H1 (cell line): ENCODE results near the gene DENND1A. TPM values are rescaled to one million over a fixed set of nuclear protein-coding genes. Genes with fewer than 3 reads are reported as not detected.
A peak's percentile ranks its signal among the peaks of the same experiment; 100 is the strongest.

Experiments used
- CTCF ChIA-PET: fragments of 300-600 bp; sonication (Branson Sonifier 250); formaldehyde crosslinking; loops from one replicate; lab custom pipeline; 2021; ENCODE audit not compliant: partially characterized antibody; lab: Charles Lee
- POLR2A ChIA-PET: fragments of 300-600 bp; sonication (Branson Sonifier 250); formaldehyde crosslinking; loops from one replicate; lab custom pipeline; 2021; ENCODE audit warnings: inconsistent platforms; ENCODE audit not compliant: partially characterized antibody; lab: Charles Lee
- DNase-seq, 2 experiments: peaks; one replicate each; pipeline versions ENCODE4 v3.0.0 to v3.0.0-alpha.2; 2010 to 2022; ENCODE audit warnings: low spot score in 2 of 2, low read depth in 1 of 2, mixed read lengths in 1 of 2
- FAIRE-seq: peaks from 2 replicates; lab custom pipeline; 2011; peaks lifted over from hg19 to GRCh38; lab: Jason Lieb, UNC
- H2AFZ ChIP-seq: 2 replicates; pipeline ENCODE4 v1.8.1; 2012; ENCODE audit warnings: low read length, inconsistent platforms
- H2AK5ac ChIP-seq: 2 replicates; pipeline ENCODE4 v1.6.1; 2013; ENCODE audit warnings: low read depth, low read length
- H2BK120ac ChIP-seq: replicated peaks from 2 replicates; pipeline ENCODE3; 2013; ENCODE audit warnings: low read depth, low read length, inconsistent platforms
- H2BK12ac ChIP-seq: 2 replicates; pipeline ENCODE4 v1.6.1; 2013; ENCODE audit warnings: low read depth, low read length
- H2BK15ac ChIP-seq: 2 replicates; pipeline ENCODE4 v1.6.1; 2013; ENCODE audit warnings: low read length
- H2BK20ac ChIP-seq: 2 replicates; pipeline ENCODE4 v1.6.1; 2013; ENCODE audit warnings: low read length
- H2BK5ac ChIP-seq: 2 replicates; pipeline ENCODE4 v1.6.1; 2013; ENCODE audit warnings: low read depth, low read length
- H3K14ac ChIP-seq: 2 replicates; pipeline ENCODE4 v1.6.1; 2013; ENCODE audit warnings: inconsistent platforms; ENCODE audit not compliant: insufficient read length
- H3K18ac ChIP-seq: 2 replicates; pipeline ENCODE4 v1.6.1; 2013; ENCODE audit warnings: low read length; ENCODE audit errors: extremely low read depth
- H3K23ac ChIP-seq: 2 replicates; pipeline ENCODE4 v1.6.1; 2013; ENCODE audit warnings: inconsistent platforms; ENCODE audit not compliant: insufficient read length
- H3K23me2 ChIP-seq: 2 replicates; pipeline ENCODE4 v1.6.1; 2013; ENCODE audit warnings: low read depth, low read length
- H3K27ac ChIP-seq: 2 replicates; pipeline ENCODE4 v1.6.1; 2011; ENCODE audit warnings: low read depth, low read length, inconsistent platforms
- H3K27me3 ChIP-seq, 4 experiments: replicated peaks in 1 of 4; 1 replicate in 1 of 4; 2 replicates in 3 of 4; pipeline versions ENCODE4 v1.6.1 to v1.8.1; 2011 to 2013; ENCODE audit warnings: low read length in 3 of 4, mild to moderate bottlenecking in 3 of 4, inconsistent platforms in 2 of 4, mixed read lengths in 2 of 4, moderate library complexity in 1 of 4; ENCODE audit not compliant: control insufficient read depth in 3 of 4, insufficient read depth in 3 of 4; ENCODE audit errors: extremely low read depth in 1 of 4
- H3K36me3 ChIP-seq, 4 experiments: 2 replicates each; pipeline versions ENCODE4 v1.6.1 to v1.8.1; 2011 to 2013; ENCODE audit warnings: mild to moderate bottlenecking in 4 of 4, low read length in 3 of 4, moderate library complexity in 2 of 4, control low read depth in 1 of 4, inconsistent platforms in 1 of 4; ENCODE audit not compliant: insufficient read depth in 4 of 4, control insufficient read depth in 2 of 4
- H3K4ac ChIP-seq: replicated peaks from 2 replicates; pipeline ENCODE3; 2013; ENCODE audit warnings: low read length, low read depth, mixed read lengths, inconsistent platforms; ENCODE audit not compliant: insufficient read length
- H3K4me1 ChIP-seq, 4 experiments: replicated peaks in 1 of 4; 1 replicate in 1 of 4; 2 replicates in 3 of 4; pipeline versions ENCODE4 v1.6.1 to v1.8.1; 2011 to 2013; ENCODE audit warnings: low read length in 3 of 4, inconsistent platforms in 2 of 4, mixed read lengths in 1 of 4; ENCODE audit not compliant: insufficient read depth in 4 of 4, control insufficient read depth in 3 of 4
- H3K4me2 ChIP-seq, 2 experiments: 2 replicates each; pipeline versions ENCODE4 v1.6.1 to v1.8.1; 2011 to 2013; ENCODE audit warnings: low read depth in 2 of 2, low read length in 2 of 2, control low read depth in 1 of 2, inconsistent platforms in 1 of 2, mild to moderate bottlenecking in 1 of 2; ENCODE audit not compliant: insufficient read depth in 1 of 2
- H3K4me3 ChIP-seq, 4 experiments: fragments of 200-600, 300-600 bp in 1 of 4; sonication (generic), shearing (Covaris generic), sonication (Bioruptor Twin) in 1 of 4; 2 replicates each; pipeline versions ENCODE4 v1.5.1 to v1.8.1; 2011 to 2016; ENCODE audit warnings: low read length in 4 of 4, low read depth in 3 of 4, control low read depth in 2 of 4, inconsistent platforms in 2 of 4, mild to moderate bottlenecking in 2 of 4, mixed read lengths in 1 of 4, moderate library complexity in 1 of 4; ENCODE audit not compliant: insufficient read depth in 2 of 4; ENCODE audit errors: extremely low read depth in 1 of 4
- H3K56ac ChIP-seq: replicated peaks from 2 replicates; pipeline ENCODE3; 2013; ENCODE audit warnings: low read depth, mild to moderate bottlenecking, mixed read lengths, low read length, inconsistent platforms; ENCODE audit not compliant: insufficient read length
- H3K79me1 ChIP-seq: 2 replicates; pipeline ENCODE4 v1.6.1; 2013; ENCODE audit warnings: low read depth, low read length, control low read depth
- H3K79me2 ChIP-seq, 2 experiments: 2 replicates each; pipeline versions ENCODE4 v1.6.1 to v1.8.1; 2012 to 2013; ENCODE audit warnings: low read length in 2 of 2, mild to moderate bottlenecking in 2 of 2, inconsistent platforms in 1 of 2; ENCODE audit not compliant: insufficient read depth in 2 of 2, control insufficient read depth in 1 of 2
- H3K9ac ChIP-seq, 4 experiments: replicated peaks in 1 of 4; 1 replicate in 1 of 4; 2 replicates in 3 of 4; pipeline versions ENCODE4 v1.6.1 to v1.8.1; 2011 to 2013; ENCODE audit warnings: low read depth in 3 of 4, low read length in 3 of 4, control low read depth in 2 of 4, mild to moderate bottlenecking in 2 of 4, moderate library complexity in 2 of 4, inconsistent platforms in 1 of 4; ENCODE audit errors: extremely low read depth in 1 of 4
- H3K9me3 ChIP-seq, 2 experiments: 2 replicates each; pipeline versions ENCODE4 v1.6.1 to v1.8.1; 2012 to 2013; ENCODE audit warnings: mild to moderate bottlenecking in 2 of 2, moderate library complexity in 2 of 2, control low read depth in 1 of 2, inconsistent platforms in 1 of 2, low read depth in 1 of 2, low read length in 1 of 2, mixed read lengths in 1 of 2; ENCODE audit not compliant: insufficient read depth in 2 of 2
- H4K20me1 ChIP-seq, 2 experiments: replicated peaks in 1 of 2; 2 replicates each; pipeline versions ENCODE3 to v1.8.1; 2011 to 2013; ENCODE audit warnings: inconsistent platforms in 2 of 2, low read length in 2 of 2, mild to moderate bottlenecking in 1 of 2; ENCODE audit not compliant: insufficient read depth in 2 of 2, control insufficient read depth in 1 of 2
- H4K5ac ChIP-seq: 2 replicates; pipeline ENCODE4 v1.6.1; 2013; ENCODE audit warnings: low read length, low read depth, mixed read lengths, inconsistent platforms; ENCODE audit not compliant: insufficient read length
- H4K8ac ChIP-seq: 2 replicates; pipeline ENCODE4 v1.8.0; 2013; ENCODE audit warnings: mild to moderate bottlenecking, moderate library complexity, low read length, inconsistent platforms; ENCODE audit not compliant: insufficient read depth; ENCODE audit errors: extremely low read depth
- H4K91ac ChIP-seq: replicated peaks from 2 replicates; pipeline ENCODE3; 2013; ENCODE audit warnings: low read length, mixed read lengths, inconsistent platforms; ENCODE audit not compliant: insufficient read length
- EGR1 ChIP-seq: IDR thresholded peaks from 2 replicates; pipeline ENCODE4 v1.6.1; 2011; ENCODE audit warnings: low read depth, low read length, borderline replicate concordance
- JUND ChIP-seq: IDR thresholded peaks from 2 replicates; pipeline ENCODE4 v1.6.1; 2011; ENCODE audit warnings: mild to moderate bottlenecking, improper control_type of control experiment, low read length
- MAX ChIP-seq: IDR thresholded peaks from 2 replicates; pipeline ENCODE4 v1.6.1; 2012; ENCODE audit warnings: inconsistent platforms
- POLR2AphosphoS5 ChIP-seq: IDR thresholded peaks from 2 replicates; pipeline ENCODE4 v1.6.1; 2011; ENCODE audit warnings: low read depth, low read length
- SAP30 ChIP-seq: fragments of 300-600 bp; sonication (generic); IDR thresholded peaks from 2 replicates; pipeline ENCODE4 v1.7.1; 2012; ENCODE audit warnings: low read length, moderate library complexity, mild to moderate bottlenecking, inconsistent platforms; ENCODE audit not compliant: insufficient read depth, insufficient replicate concordance
- SIX5 ChIP-seq: IDR thresholded peaks from 2 replicates; pipeline ENCODE4 v1.6.1; 2011; ENCODE audit warnings: mild to moderate bottlenecking, low read depth, low read length
- TBP ChIP-seq: IDR thresholded peaks from 2 replicates; pipeline ENCODE4 v1.6.1; 2011; ENCODE audit warnings: low read depth, low read length, improper control_type of control experiment
- TEAD4 ChIP-seq: IDR thresholded peaks from 2 replicates; pipeline ENCODE4 v1.6.1; 2012; ENCODE audit warnings: low read depth, low read length, inconsistent platforms, mixed read lengths
- YY1 ChIP-seq: IDR thresholded peaks from 2 replicates; pipeline ENCODE4 v1.6.1; 2011; ENCODE audit warnings: low read depth, mild to moderate bottlenecking, low read length
- WGBS, 2 experiments: shearing (Covaris generic) in 1 of 2; methylation state at CpG; one replicate each; pipeline versions ENCODE4 v1.1.6 to v1.1.7; 2013 to 2015; ENCODE audit warnings: low lambda C conversion rate in 2 of 2, mixed read lengths in 2 of 2, inconsistent platforms in 1 of 2, low coverage in 1 of 2, missing lambda C conversion rate in 1 of 2; ENCODE audit not compliant: insufficient replicate concordance in 2 of 2, insufficient coverage in 1 of 2, insufficient read length in 1 of 2; ENCODE audit errors: extremely low coverage in 1 of 2, missing lambda C conversion rate in 1 of 2; 5-methylcytosine and 5-hydroxymethylcytosine counted together
- polyA plus RNA-seq, 7 experiments: library from polyadenylated mRNA; depleted of rRNA in 3 of 7; stranded (reverse) in 5 of 7; unstranded in 2 of 7; fragments of >200 nt in 5 of 7; fragments of 200-250 nt in 2 of 7; gene quantifications; 1 replicate in 5 of 7; 2 replicates in 1 of 7; 4 replicates in 1 of 7; pipeline versions ENCODE4 v1.2.1 to v1.2.3, GENCODE V29; 2011 to 2013; ENCODE audit warnings: missing spikeins in 2 of 7, mixed read lengths in 2 of 7
- total RNA-seq: library from RNA; stranded (reverse); fragmentation: NEBNext Ultra II Directional; extraction: Animal tissue kit (Norgen Biotek cat#: 25700); gene quantifications from 2 replicates; pipeline ENCODE4 v1.2.1, GENCODE V29; 2021
- TF ChIP-seq, protein P1 (sequence below): IDR thresholded peaks from 2 replicates; pipeline ENCODE4 v1.6.1; 2011; ENCODE audit warnings: low read depth, mild to moderate bottlenecking, low read length; ENCODE audit not compliant: insufficient read depth

DENND1A gene
- total and polyA plus RNA-seq, 2 of the 8 experiments (the other 6 are each of a cell fraction or from before 2014, with no cell fraction given) = 24.1 to 26.4 TPM

GRCh38 chr9:123438821-123439220 lies 491.1 kb downstream of the DENND1A start:
- H3K23me2 ChIP-seq = no peaks in the 10 kb centered on the region
- FAIRE-seq = no peak
- H3K56ac ChIP-seq = no peak overlapping the region
- DNase-seq = peak in 1 of 2 experiments; percentile 41
- H2BK120ac ChIP-seq = no peak overlapping the region
- no peaks in the 10 kb centered on the region; a peak in 1 of 7 replicates for H3K27me3 ChIP-seq
- H3K79me2 ChIP-seq = no peaks in the 10 kb centered on the region
- H3K79me1 ChIP-seq = no peaks in the 10 kb centered on the region
- H3K9me3 ChIP-seq = no peaks in the 10 kb centered on the region
- H3K9ac ChIP-seq = no peak overlapping the region
- H3K36me3 ChIP-seq = no peaks in the 10 kb centered on the region
- H3K4ac ChIP-seq = no peak overlapping the region
- no peak overlapping the region for H2BK20ac ChIP-seq
- H4K5ac ChIP-seq = no peak overlapping the region
- TF ChIP-seq, protein P1, sequence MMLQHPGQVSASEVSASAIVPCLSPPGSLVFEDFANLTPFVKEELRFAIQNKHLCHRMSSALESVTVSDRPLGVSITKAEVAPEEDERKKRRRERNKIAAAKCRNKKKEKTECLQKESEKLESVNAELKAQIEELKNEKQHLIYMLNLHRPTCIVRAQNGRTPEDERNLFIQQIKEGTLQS = no peak
- TF ChIP-seq JUND = 0 out of 2 replicates have a peak, but pooled peaks have one; percentile 4
- 0 out of 2 replicates have a peak, but pooled peaks have one; percentile 18 for TF ChIP-seq YY1
- peak; percentile 75 for TF ChIP-seq TEAD4
- no peak for TF ChIP-seq SIX5
- TF ChIP-seq EGR1 = no peak
- TF ChIP-seq TBP = 0 out of 2 replicates have a peak, but pooled peaks have one; percentile 11
- 0 out of 2 replicates have a peak, but pooled peaks have one; percentile 25 for TF ChIP-seq MAX
- no peak for TF ChIP-seq SAP30
- no peak for TF ChIP-seq POLR2AphosphoS5
- peaks cover 0 to 8% (median 2%) of the 10 kb centered on the region in 4 experiments; a peak in 4 of 7 replicates for H3K4me1 ChIP-seq
- 0 out of 2 replicates have a peak overlapping the region, but pooled peaks have one; percentile 49 for H3K27ac ChIP-seq
- no peak overlapping the region for H3K14ac ChIP-seq
- ChIA-PET POLR2A (interaction anchor here (1.0 to 1.1 kb wide), 2 partner anchors 8 to 50 kb away, joined by 3 read pairs; no protein-coding TSS in a partner anchor), CTCF (interaction anchor here (0.6 to 7.2 kb wide), 10 partner anchors 12 to 783 kb away, joined by 3 to 64 read pairs (median 4); no protein-coding TSS in a partner anchor)
- no peak overlapping the region for H4K91ac ChIP-seq
- no peak overlapping the region for H3K4me3 ChIP-seq
- peak overlapping the region; percentile 12 to 23; a peak in 1 of 4 replicates for H3K4me2 ChIP-seq
- no peaks in the 10 kb centered on the region for H4K20me1 ChIP-seq
- H2AFZ ChIP-seq = no peak overlapping the region
- H2BK15ac ChIP-seq = no peak overlapping the region
- 40% methylated on average over 4 of the region's 4 CpGs; no CpG with 5 or more reads in 1 of the 2 experiments for WGBS, 2 experiments
- no peak overlapping the region for H4K8ac ChIP-seq
- no peak overlapping the region for H3K18ac ChIP-seq
- H3K23ac ChIP-seq = no peak overlapping the region
- H2BK5ac ChIP-seq = no peak overlapping the region
- no peak overlapping the region for H2AK5ac ChIP-seq
- no peak overlapping the region for H2BK12ac ChIP-seq
